ENCODE data around the gene GOLGA7B.

The GOLGA7B gene

DNA sequence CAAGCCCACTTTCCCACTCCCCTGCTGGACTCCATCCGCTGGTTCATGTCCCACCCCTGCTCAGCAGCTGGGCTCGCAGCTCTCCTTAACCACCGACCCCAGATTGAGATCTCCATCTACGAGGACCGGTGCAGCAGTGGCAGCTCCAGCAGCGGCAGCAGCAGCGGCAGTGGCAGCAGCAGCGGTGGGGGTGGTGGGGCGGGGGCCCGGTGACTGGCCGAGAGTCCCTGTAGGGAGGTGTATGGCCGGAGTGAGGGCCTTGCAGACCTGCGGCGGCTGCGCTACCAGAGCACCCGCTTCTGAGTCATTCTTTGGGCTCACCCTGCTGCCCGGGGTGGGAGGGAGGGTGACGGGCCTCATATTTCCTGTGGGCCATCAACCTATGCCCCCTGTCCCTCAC, 15.8 kb downstream of the GOLGA7B start:
- Histone ChIP-seq H3K27ac (replicated peaks; ENCODE audit: low read length) (no peak overlapping the region), H3K18ac (ENCODE audit: low read length) (no peak overlapping the region), H3K4ac (ENCODE audit: low read length) (no peak overlapping the region), H2BK120ac (ENCODE audit: low read depth, low read length) (no peak overlapping the region), H4K8ac (ENCODE audit: low read depth, low read length) (no peak overlapping the region), H2AK5ac (ENCODE audit: low read depth, low read length) (no peak overlapping the region), H3K23ac (ENCODE audit: low read depth, low read length, poor library complexity) (no peak overlapping the region), H2BK5ac (ENCODE audit: low read length) (no peak overlapping the region), H3K36me3 (replicated peaks in 1 of 2; ENCODE audit: control insufficient read depth in 2 of 2, insufficient read depth in 2 of 2, low read length in 2 of 2) (peaks cover 0 to 2% of the 10 kb centered on the region in 2 donors), H3K79me1 (ENCODE audit: low read depth, low read length) (peaks cover 3% of the 10 kb centered on the region), H3K4me3 (ENCODE audit: low read length in 2 of 2) (no peak overlapping the region), H3K27me3 (ENCODE audit: control insufficient read depth in 3 of 3, insufficient read depth in 3 of 3, low read depth in 1 of 3, low read length in 3 of 3) (peaks cover 0 to 52% (median 0%) of the 10 kb centered on the region in 3 experiments), H3K4me2 (ENCODE audit: insufficient read depth, low read length, poor library complexity, severe bottlenecking) (no peak overlapping the region), H2BK12ac (ENCODE audit: low read length) (no peak overlapping the region), H2AFZ (ENCODE audit: low read length) (no peak overlapping the region), H4K91ac (ENCODE audit: low read depth, low read length, poor library complexity) (no peak overlapping the region), H3K9ac (ENCODE audit: low read depth, low read length, poor library complexity) (no peak overlapping the region), H3K9me3 (replicated peaks in 1 of 2; ENCODE audit: control insufficient read depth in 2 of 2, insufficient read depth in 1 of 2, low read depth in 1 of 2, low read length in 2 of 2) (no peaks in the 10 kb centered on the region), H3K4me1 (ENCODE audit: control insufficient read depth in 2 of 2, insufficient read depth in 1 of 2, low read depth in 1 of 2, low read length in 2 of 2) (peaks cover 0 to 5% of the 10 kb centered on the region in 2 donors), H3K14ac (ENCODE audit: low read length) (peak overlapping the region; percentile 47), H2BK15ac (ENCODE audit: low read length) (no peak overlapping the region)
- no CpG with 5 or more reads among the region's 18 CpGs for WGBS, 2 donors (ENCODE audit: extremely low coverage in 2 of 2, insufficient read length in 2 of 2, insufficient replicate concordance in 1 of 2)
- no peak for DNase-seq (ENCODE audit: low spot score)

DNA sequence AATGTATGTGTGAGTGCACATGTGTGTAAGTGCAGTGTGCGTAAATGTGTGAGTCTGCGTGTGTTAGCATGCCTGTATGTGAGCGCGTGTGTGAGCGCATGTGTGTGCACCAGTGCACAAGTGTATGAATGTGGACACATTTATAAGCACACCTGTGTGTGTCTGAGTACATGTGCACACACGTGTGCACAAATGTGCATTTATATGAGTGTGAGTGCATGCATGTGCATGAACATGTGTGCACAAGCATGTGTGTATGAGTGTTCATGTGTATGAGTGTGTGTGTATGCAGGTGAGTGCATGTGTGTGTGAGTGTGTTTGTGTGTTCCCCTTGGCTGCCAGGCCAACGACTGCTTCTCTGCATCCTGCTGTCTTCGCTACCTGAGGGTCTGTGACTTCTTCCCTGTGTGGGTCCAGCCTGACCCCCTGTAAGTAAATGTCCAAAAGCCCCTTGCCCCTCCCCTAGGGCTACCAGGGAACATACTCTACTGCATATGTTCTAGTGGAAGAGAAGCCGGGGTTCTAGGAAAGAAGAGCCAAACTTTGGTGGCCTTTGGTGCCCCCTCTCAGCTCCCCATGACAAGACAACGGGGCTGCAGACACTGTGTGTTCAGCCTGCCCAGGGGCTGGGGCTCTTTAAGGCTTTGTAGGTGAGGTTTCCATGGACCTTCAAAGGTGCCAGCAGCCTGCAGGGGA, 17.0 kb downstream of the GOLGA7B start:
- no peak overlapping the region for H2AK5ac ChIP-seq (ENCODE audit: low read depth, low read length)
- no peak overlapping the region for H3K4me3 ChIP-seq (ENCODE audit: low read length in 2 of 2)
- no peaks in the 10 kb centered on the region for H3K9me3 ChIP-seq (replicated peaks in 1 of 2; ENCODE audit: control insufficient read depth in 2 of 2, insufficient read depth in 1 of 2, low read depth in 1 of 2, low read length in 2 of 2)
- no peak overlapping the region for H2BK5ac ChIP-seq (ENCODE audit: low read length)
- H4K91ac ChIP-seq (ENCODE audit: low read depth, low read length, poor library complexity): no peak overlapping the region
- peak overlapping the region; percentile 80 for H3K23ac ChIP-seq (ENCODE audit: low read depth, low read length, poor library complexity)
- H2BK15ac ChIP-seq (ENCODE audit: low read length): peak overlapping the region; percentile 30
- H3K9ac ChIP-seq (ENCODE audit: low read depth, low read length, poor library complexity): peak overlapping the region; percentile 32
- no peak overlapping the region for H3K4me2 ChIP-seq (ENCODE audit: insufficient read depth, low read length, poor library complexity, severe bottlenecking)
- no CpG with 5 or more reads among the region's 10 CpGs for WGBS, 2 donors (ENCODE audit: extremely low coverage in 2 of 2, insufficient read length in 2 of 2, insufficient replicate concordance in 1 of 2)
- H3K27ac ChIP-seq (replicated peaks; ENCODE audit: low read length): no peak overlapping the region
- H3K27me3 ChIP-seq (ENCODE audit: control insufficient read depth in 3 of 3, insufficient read depth in 3 of 3, low read depth in 1 of 3, low read length in 3 of 3): peaks cover 0 to 59% (median 0%) of the 10 kb centered on the region in 3 experiments
- no peak overlapping the region for H4K8ac ChIP-seq (ENCODE audit: low read depth, low read length)
- H2BK12ac ChIP-seq (ENCODE audit: low read length): no peak overlapping the region
- H3K36me3 ChIP-seq (replicated peaks in 1 of 2; ENCODE audit: control insufficient read depth in 2 of 2, insufficient read depth in 2 of 2, low read length in 2 of 2): peaks cover 0 to 2% of the 10 kb centered on the region in 2 donors
- peaks cover 3% of the 10 kb centered on the region for H3K79me1 ChIP-seq (ENCODE audit: low read depth, low read length)
- no peak for DNase-seq (ENCODE audit: low spot score)
- H2AFZ ChIP-seq (ENCODE audit: low read length): no peak overlapping the region
- peak overlapping the region; percentile 60 for H3K14ac ChIP-seq (ENCODE audit: low read length)
- no peak overlapping the region for H2BK120ac ChIP-seq (ENCODE audit: low read depth, low read length)
- peak overlapping the region; percentile 27 for H3K18ac ChIP-seq (ENCODE audit: low read length)
- peaks cover 0 to 3% of the 10 kb centered on the region in 2 donors for H3K4me1 ChIP-seq (ENCODE audit: control insufficient read depth in 2 of 2, insufficient read depth in 1 of 2, low read depth in 1 of 2, low read length in 2 of 2)
- H3K4ac ChIP-seq (ENCODE audit: low read length): no peak overlapping the region

DNA sequence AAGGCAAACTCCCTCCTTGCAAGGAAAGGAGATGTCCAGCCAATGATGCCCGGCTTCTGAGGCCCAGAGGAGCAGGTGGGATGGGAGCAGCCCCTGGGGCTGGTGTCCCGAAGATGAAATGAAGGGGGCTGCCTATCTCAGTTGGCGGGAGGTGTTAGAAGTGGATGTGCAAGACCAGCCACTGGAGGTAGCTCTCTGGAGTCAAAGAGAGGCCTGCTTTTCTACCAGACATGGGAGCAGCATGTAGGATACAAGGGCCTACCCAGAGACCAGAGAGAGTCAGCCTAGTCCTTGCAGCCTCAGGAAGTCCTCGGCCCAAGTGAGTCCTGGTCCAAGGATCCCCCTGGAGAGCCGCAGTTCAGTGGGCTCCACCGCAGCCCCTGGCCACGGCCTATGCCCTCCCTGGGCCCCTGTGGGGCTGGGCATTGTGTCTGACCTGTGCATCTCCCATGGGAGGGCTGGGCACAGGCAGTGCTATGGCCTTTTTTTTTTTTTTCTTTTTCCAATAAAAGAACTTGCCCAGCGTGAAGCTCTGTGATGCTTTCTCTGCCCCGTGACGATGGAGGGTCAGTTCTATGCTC, 17.7 kb downstream of the GOLGA7B start:
- no peak overlapping the region for H2BK12ac ChIP-seq (ENCODE audit: low read length)
- H3K4ac ChIP-seq (ENCODE audit: low read length): no peak overlapping the region
- no peak overlapping the region for H3K27ac ChIP-seq (replicated peaks; ENCODE audit: low read length)
- peaks cover 0 to 2% of the 10 kb centered on the region in 2 donors for H3K36me3 ChIP-seq (replicated peaks in 1 of 2; ENCODE audit: control insufficient read depth in 2 of 2, insufficient read depth in 2 of 2, low read length in 2 of 2)
- no peak overlapping the region for H4K91ac ChIP-seq (ENCODE audit: low read depth, low read length, poor library complexity)
- no peak overlapping the region for H4K8ac ChIP-seq (ENCODE audit: low read depth, low read length)
- H3K23ac ChIP-seq (ENCODE audit: low read depth, low read length, poor library complexity): no peak overlapping the region
- H3K4me3 ChIP-seq (ENCODE audit: low read length in 2 of 2): no peak overlapping the region
- H3K27me3 ChIP-seq (ENCODE audit: control insufficient read depth in 3 of 3, insufficient read depth in 3 of 3, low read depth in 1 of 3, low read length in 3 of 3): peaks cover 0 to 58% (median 0%) of the 10 kb centered on the region in 3 experiments
- DNase-seq (ENCODE audit: low spot score): no peak
- H3K79me1 ChIP-seq (ENCODE audit: low read depth, low read length): peaks cover 3% of the 10 kb centered on the region
- H3K9ac ChIP-seq (ENCODE audit: low read depth, low read length, poor library complexity): no peak overlapping the region
- no peak overlapping the region for H3K4me2 ChIP-seq (ENCODE audit: insufficient read depth, low read length, poor library complexity, severe bottlenecking)
- H2BK5ac ChIP-seq (ENCODE audit: low read length): no peak overlapping the region
- H2AFZ ChIP-seq (ENCODE audit: low read length): no peak overlapping the region
- no peak overlapping the region for H2AK5ac ChIP-seq (ENCODE audit: low read depth, low read length)
- peak overlapping the region; percentile 83 for H3K14ac ChIP-seq (ENCODE audit: low read length)
- no peaks in the 10 kb centered on the region for H3K9me3 ChIP-seq (replicated peaks in 1 of 2; ENCODE audit: control insufficient read depth in 2 of 2, insufficient read depth in 1 of 2, low read depth in 1 of 2, low read length in 2 of 2)
- H2BK15ac ChIP-seq (ENCODE audit: low read length): peak overlapping the region; percentile 30
- H3K4me1 ChIP-seq (ENCODE audit: control insufficient read depth in 2 of 2, insufficient read depth in 1 of 2, low read depth in 1 of 2, low read length in 2 of 2): peaks cover 0 to 3% of the 10 kb centered on the region in 2 donors
- H2BK120ac ChIP-seq (ENCODE audit: low read depth, low read length): no peak overlapping the region
- WGBS, 2 donors (ENCODE audit: extremely low coverage in 2 of 2, insufficient read length in 2 of 2, insufficient replicate concordance in 1 of 2): no CpG with 5 or more reads among the region's 10 CpGs
- peak overlapping the region; percentile 25 for H3K18ac ChIP-seq (ENCODE audit: low read length)

DNA sequence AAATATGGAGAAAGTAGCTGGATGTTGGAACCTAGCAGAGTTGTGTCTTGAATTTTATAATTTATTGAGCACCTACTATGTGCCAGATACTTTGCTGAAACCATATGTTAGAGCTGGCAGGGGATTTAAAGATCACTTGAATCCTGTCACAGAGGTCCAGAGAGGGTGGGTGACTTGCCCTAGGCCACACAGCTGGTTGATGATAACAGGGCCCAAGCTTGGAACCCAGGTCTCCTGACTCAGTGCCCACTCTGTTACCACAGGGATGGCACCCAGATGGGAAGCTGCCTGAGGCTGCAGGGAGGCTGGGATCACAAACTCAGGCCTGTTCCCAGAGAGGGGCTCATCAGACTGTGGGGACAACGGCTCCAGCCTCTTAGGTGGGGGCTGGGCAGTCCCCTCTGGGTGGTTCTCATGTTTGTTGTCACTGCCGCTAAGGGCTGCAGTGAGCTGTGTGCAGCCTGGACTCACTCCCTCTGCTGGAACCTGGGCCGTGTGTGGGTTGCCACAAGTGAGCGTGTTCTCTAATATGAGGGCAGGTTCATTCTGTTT, 18.6 kb downstream of the GOLGA7B start:
- H3K4ac ChIP-seq (ENCODE audit: low read length): no peak overlapping the region
- H3K27ac ChIP-seq (replicated peaks; ENCODE audit: low read length): no peak overlapping the region
- H3K9me3 ChIP-seq (replicated peaks in 1 of 2; ENCODE audit: control insufficient read depth in 2 of 2, insufficient read depth in 1 of 2, low read depth in 1 of 2, low read length in 2 of 2): no peaks in the 10 kb centered on the region
- no peak overlapping the region for H4K8ac ChIP-seq (ENCODE audit: low read depth, low read length)
- H3K14ac ChIP-seq (ENCODE audit: low read length): no peak overlapping the region
- H2AFZ ChIP-seq (ENCODE audit: low read length): no peak overlapping the region
- no peak overlapping the region for H3K23ac ChIP-seq (ENCODE audit: low read depth, low read length, poor library complexity)
- H2BK120ac ChIP-seq (ENCODE audit: low read depth, low read length): no peak overlapping the region
- no peak overlapping the region for H3K9ac ChIP-seq (ENCODE audit: low read depth, low read length, poor library complexity)
- no peak overlapping the region for H2AK5ac ChIP-seq (ENCODE audit: low read depth, low read length)
- DNase-seq (ENCODE audit: low spot score): no peak
- H2BK15ac ChIP-seq (ENCODE audit: low read length): no peak overlapping the region
- H3K27me3 ChIP-seq (ENCODE audit: control insufficient read depth in 3 of 3, insufficient read depth in 3 of 3, low read depth in 1 of 3, low read length in 3 of 3): peaks cover 0 to 60% (median 0%) of the 10 kb centered on the region in 3 experiments
- peak overlapping the region; percentile 46 for H3K18ac ChIP-seq (ENCODE audit: low read length)
- H2BK5ac ChIP-seq (ENCODE audit: low read length): no peak overlapping the region
- H3K4me3 ChIP-seq (ENCODE audit: low read length in 2 of 2): peak overlapping the region in 1 of 2 donors; percentile 24
- H3K4me2 ChIP-seq (ENCODE audit: insufficient read depth, low read length, poor library complexity, severe bottlenecking): no peak overlapping the region
- no CpG with 5 or more reads among the region's 4 CpGs for WGBS, 2 donors (ENCODE audit: extremely low coverage in 2 of 2, insufficient read length in 2 of 2, insufficient replicate concordance in 1 of 2)
- H2BK12ac ChIP-seq (ENCODE audit: low read length): no peak overlapping the region
- no peak overlapping the region for H4K91ac ChIP-seq (ENCODE audit: low read depth, low read length, poor library complexity)
- peaks cover 3% of the 10 kb centered on the region for H3K79me1 ChIP-seq (ENCODE audit: low read depth, low read length)
- H3K36me3 ChIP-seq (replicated peaks in 1 of 2; ENCODE audit: control insufficient read depth in 2 of 2, insufficient read depth in 2 of 2, low read length in 2 of 2): peaks cover 0 to 2% of the 10 kb centered on the region in 2 donors
- H3K4me1 ChIP-seq (ENCODE audit: control insufficient read depth in 2 of 2, insufficient read depth in 1 of 2, low read depth in 1 of 2, low read length in 2 of 2): peaks cover 0 to 3% of the 10 kb centered on the region in 2 donors

All from neuronal stem cell (in vitro differentiated cells).